HCT116 (cell line): Measurements from ENCODE around the gene PREX1. TPM values are rescaled to one million over a fixed set of nuclear protein-coding genes. Genes with fewer than 3 reads are reported as not detected.

Experiments used
- ATAC-seq: fragments of 200-7000 bp; cut with Tn5 transposase; 2 replicates; pipeline ENCODE4 v1.9.1; 2020; ENCODE audit warnings: mild to moderate bottlenecking, moderate library complexity
- BruUV-seq: library from RNA; stranded (reverse); fragments of 400-500 nt; replicated peaks from 2 replicates; lab custom pipeline; 2021; lab: Mats Ljungman, UMichigan
- CTCF ChIA-PET: fragments of 300-600 bp; sonication (Branson Sonifier 250); formaldehyde crosslinking; loops from one replicate; lab custom pipeline; 2021; ENCODE audit warnings: antibody characterized with exemption; lab: Charles Lee
- POLR2A ChIA-PET: fragments of 300-600, 350-600 bp; sonication (Branson Sonifier 250); formaldehyde crosslinking; loops from one replicate; lab custom pipeline; 2021; ENCODE audit warnings: antibody characterized with exemption; lab: Charles Lee
- RAD21 ChIA-PET, 2 experiments: fragments of 300-600 bp; sonication (Branson Sonifier 250); formaldehyde crosslinking; loops; one replicate each; lab custom pipeline; 2023; ENCODE audit warnings: low total read pairs in 2 of 2; ENCODE audit not compliant: uncharacterized antibody in 2 of 2, unreplicated experiment in 2 of 2, low non-redundant PET in 1 of 2; lab: Charles Lee
- DNase-seq: peaks from one replicate; pipeline ENCODE4 v3.0.0-alpha.2; 2010; ENCODE audit warnings: low read depth, low spot score
- H2AFZ ChIP-seq: fragments of 200-600 bp; shearing (Covaris generic), sonication (generic); 2 replicates; pipeline ENCODE4 v1.6.1; 2017; ENCODE audit warnings: low read depth, mixed run types, mixed read lengths, antibody characterized with exemption, low read length; ENCODE audit not compliant: poor library complexity, severe bottlenecking
- H3K27ac ChIP-seq: 2 replicates; pipeline ENCODE4 v1.5.1; 2012; ENCODE audit warnings: low read depth, low read length
- H3K27me3 ChIP-seq: fragments of 200-600 bp; sonication (generic); 2 replicates; pipeline ENCODE4 v1.6.1; 2016; ENCODE audit warnings: mixed run types, low read length, mixed read lengths; ENCODE audit not compliant: insufficient read depth
- H3K36me3 ChIP-seq, 2 experiments: fragments of 200-500 bp in 1 of 2; fragments of 200-600 bp in 1 of 2; sonication (Bioruptor generic) in 1 of 2; sonication (generic) in 1 of 2; 2 replicates each; pipeline versions ENCODE4 v1.5.1 to v1.6.1; 2014 to 2016; ENCODE audit warnings: low read length in 2 of 2, inconsistent platforms in 1 of 2, mixed read lengths in 1 of 2, mixed run types in 1 of 2; ENCODE audit not compliant: insufficient read depth in 2 of 2, control insufficient read depth in 1 of 2
- H3K4me1 ChIP-seq, 2 experiments: fragments of 200-600 bp in 1 of 2; sonication (generic) in 1 of 2; 2 replicates each; pipeline versions ENCODE4 v1.5.1 to v1.6.1; 2012 to 2017; ENCODE audit warnings: low read length in 2 of 2, inconsistent platforms in 1 of 2, mild to moderate bottlenecking in 1 of 2, mixed read lengths in 1 of 2, mixed run types in 1 of 2, moderate library complexity in 1 of 2; ENCODE audit not compliant: insufficient read depth in 2 of 2, control insufficient read depth in 1 of 2
- H3K4me2 ChIP-seq: fragments of 200-600 bp; sonication (generic); 2 replicates; pipeline ENCODE4 v1.6.1; 2017; ENCODE audit warnings: mixed run types, low read length, mixed read lengths
- H3K4me3 ChIP-seq, 2 experiments: fragments of 200-600 bp in 1 of 2; sonication (generic) in 1 of 2; replicated peaks in 1 of 2; 2 replicates each; pipeline ENCODE4 v1.5.1; 2011 to 2016; ENCODE audit warnings: low read length in 2 of 2, control low read depth in 1 of 2, low read depth in 1 of 2, mild to moderate bottlenecking in 1 of 2, mixed read lengths in 1 of 2, mixed run types in 1 of 2
- H3K79me2 ChIP-seq: fragments of 200-600 bp; sonication (generic); 2 replicates; pipeline ENCODE4 v1.6.1; 2017; ENCODE audit warnings: mild to moderate bottlenecking, mixed run types, low read length, moderate library complexity, mixed read lengths; ENCODE audit not compliant: insufficient read depth
- H3K9ac ChIP-seq: fragments of 200-600 bp; sonication (generic); 2 replicates; pipeline ENCODE4 v1.6.1; 2016; ENCODE audit warnings: low read length, mixed read lengths
- H3K9me2 ChIP-seq: fragments of 200-600 bp; sonication (generic), shearing (Covaris generic); 2 replicates; pipeline ENCODE4 v1.6.1; 2017; ENCODE audit warnings: mixed run types, mild to moderate bottlenecking, moderate library complexity; ENCODE audit not compliant: insufficient read depth
- H3K9me3 ChIP-seq, 2 experiments: fragments of 200-500 bp in 1 of 2; fragments of 200-600 bp in 1 of 2; sonication (Bioruptor generic) in 1 of 2; sonication (generic) in 1 of 2; 2 replicates each; pipeline ENCODE4 v1.6.1; 2014 to 2017; ENCODE audit warnings: low read length in 2 of 2, mixed read lengths in 2 of 2, inconsistent platforms in 1 of 2, low read depth in 1 of 2, mild to moderate bottlenecking in 1 of 2, mixed run types in 1 of 2, moderate library complexity in 1 of 2; ENCODE audit not compliant: control insufficient read depth in 1 of 2, insufficient read depth in 1 of 2
- H4K20me1 ChIP-seq: fragments of 200-600 bp; sonication (generic), shearing (Covaris generic); 2 replicates; pipeline ENCODE4 v1.6.1; 2017; ENCODE audit warnings: mixed run types, mild to moderate bottlenecking, moderate library complexity; ENCODE audit not compliant: insufficient read depth
- EGR1 ChIP-seq: IDR thresholded peaks from 2 replicates; pipeline ENCODE4 v1.6.1; 2012; ENCODE audit warnings: low read depth
- ELF1 ChIP-seq: IDR thresholded peaks from 2 replicates; pipeline ENCODE4 v1.6.1; 2012; ENCODE audit warnings: low read depth, borderline replicate concordance
- EZH2 ChIP-seq: fragments of 200-600 bp; sonication (generic); IDR thresholded peaks from 2 replicates; pipeline ENCODE4 v1.6.1; 2017; ENCODE audit warnings: antibody characterized with exemption, mixed run types
- EZH2phosphoT487 ChIP-seq: fragments of 200-600 bp; IDR thresholded peaks from 2 replicates; pipeline ENCODE4 v1.6.1; 2018; ENCODE audit warnings: antibody characterized with exemption, borderline replicate concordance
- FOSL1 ChIP-seq: IDR thresholded peaks from 2 replicates; pipeline ENCODE4 v1.6.1; 2012; ENCODE audit warnings: low read depth
- JUND ChIP-seq: IDR thresholded peaks from 2 replicates; pipeline ENCODE4 v1.6.1; 2012
- POLR2A ChIP-seq: IDR thresholded peaks from 2 replicates; pipeline ENCODE4 v1.7.0; 2011; ENCODE audit warnings: borderline replicate concordance; ENCODE audit not compliant: insufficient read depth, insufficient read length; ENCODE audit errors: extremely low read depth
- RAD21 ChIP-seq: IDR thresholded peaks from 2 replicates; pipeline ENCODE4 v1.6.1; 2012; ENCODE audit warnings: low read depth, mild to moderate bottlenecking
- SP1 ChIP-seq: IDR thresholded peaks from 2 replicates; pipeline ENCODE4 v1.6.1; 2012; ENCODE audit warnings: low read depth
- intact Hi-C: fragments of 100-400 bp; cut with micrococcal nuclease; formaldehyde crosslinking; loops from 2 replicates; pipeline ENCODE4 v1.10.0; 2022
- total RNA-seq: library from RNA; stranded (reverse); gene quantifications from one replicate; pipeline ENCODE4 v1.2.1, GENCODE V29; 2021; ENCODE audit not compliant: unreplicated experiment
- TF ChIP-seq, protein P1 (sequence below), 3 experiments: fragments of 200-600 bp in 1 of 3; sonication (generic) in 1 of 3; IDR thresholded peaks in 2 of 3; conservative IDR thresholded peaks in 1 of 3; 2 replicates each; pipeline ENCODE4 v1.5.1; 2012 to 2017; ENCODE audit warnings: low read depth in 2 of 3, low read length in 2 of 3, antibody characterized with exemption in 1 of 3, borderline replicate concordance in 1 of 3, control low read depth in 1 of 3, mild to moderate bottlenecking in 1 of 3, mixed read lengths in 1 of 3, mixed run types in 1 of 3, moderate library complexity in 1 of 3; ENCODE audit not compliant: insufficient read depth in 1 of 3
- TF ChIP-seq, protein P2 (sequence below): IDR thresholded peaks from 2 replicates; pipeline ENCODE4 v1.6.1; 2012

PREX1 gene
- total RNA-seq, 1 experiment from 2014 or later: 6.1 TPM

GRCh38 chr20:48777821-48778220 is 50.0 kb downstream of the PREX1 start:
- RAD21 ChIA-PET: no interaction called here
- CTCF ChIA-PET: no interaction called here
- DNase-seq: no peak
- H4K20me1 ChIP-seq: no peaks in the 10 kb centered on the region
- intact Hi-C loops: no loop called here
- no peaks in the 10 kb centered on the region for H3K9me3 ChIP-seq
- H3K9ac ChIP-seq: no peak overlapping the region
- TF ChIP-seq, protein P1, sequence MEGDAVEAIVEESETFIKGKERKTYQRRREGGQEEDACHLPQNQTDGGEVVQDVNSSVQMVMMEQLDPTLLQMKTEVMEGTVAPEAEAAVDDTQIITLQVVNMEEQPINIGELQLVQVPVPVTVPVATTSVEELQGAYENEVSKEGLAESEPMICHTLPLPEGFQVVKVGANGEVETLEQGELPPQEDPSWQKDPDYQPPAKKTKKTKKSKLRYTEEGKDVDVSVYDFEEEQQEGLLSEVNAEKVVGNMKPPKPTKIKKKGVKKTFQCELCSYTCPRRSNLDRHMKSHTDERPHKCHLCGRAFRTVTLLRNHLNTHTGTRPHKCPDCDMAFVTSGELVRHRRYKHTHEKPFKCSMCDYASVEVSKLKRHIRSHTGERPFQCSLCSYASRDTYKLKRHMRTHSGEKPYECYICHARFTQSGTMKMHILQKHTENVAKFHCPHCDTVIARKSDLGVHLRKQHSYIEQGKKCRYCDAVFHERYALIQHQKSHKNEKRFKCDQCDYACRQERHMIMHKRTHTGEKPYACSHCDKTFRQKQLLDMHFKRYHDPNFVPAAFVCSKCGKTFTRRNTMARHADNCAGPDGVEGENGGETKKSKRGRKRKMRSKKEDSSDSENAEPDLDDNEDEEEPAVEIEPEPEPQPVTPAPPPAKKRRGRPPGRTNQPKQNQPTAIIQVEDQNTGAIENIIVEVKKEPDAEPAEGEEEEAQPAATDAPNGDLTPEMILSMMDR (IDR thresholded peaks at IDR 0.05 in 2 of 3, conservative IDR thresholded peaks at IDR 0.05 in 1 of 3; ENCODE audit: borderline replicate concordance in 1 of 3, insufficient read depth in 1 of 3, low read depth in 2 of 3, low read length in 2 of 3): no peak
- TF ChIP-seq RAD21: no peak
- TF ChIP-seq SP1: no peak
- no peak for TF ChIP-seq EZH2phosphoT487
- TF ChIP-seq ELF1: no peak
- TF ChIP-seq POLR2A: no peak
- TF ChIP-seq EGR1: no peak
- TF ChIP-seq JUND: no peak
- no peak for TF ChIP-seq EZH2
- TF ChIP-seq, protein P2, sequence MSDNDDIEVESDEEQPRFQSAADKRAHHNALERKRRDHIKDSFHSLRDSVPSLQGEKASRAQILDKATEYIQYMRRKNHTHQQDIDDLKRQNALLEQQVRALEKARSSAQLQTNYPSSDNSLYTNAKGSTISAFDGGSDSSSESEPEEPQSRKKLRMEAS: no peak
- no peak for TF ChIP-seq FOSL1
- H3K27ac ChIP-seq: no peak overlapping the region
- no peaks in the 10 kb centered on the region for H3K36me3 ChIP-seq
- ATAC-seq: no peak
- no peaks in the 10 kb centered on the region for H3K27me3 ChIP-seq
- no peak overlapping the region for H3K4me2 ChIP-seq
- H3K79me2 ChIP-seq: no peaks in the 10 kb centered on the region
- BruUV-seq: no TSS peak
- no peaks in the 10 kb centered on the region for H3K9me2 ChIP-seq
- no peak overlapping the region for H2AFZ ChIP-seq
- H3K4me1 ChIP-seq: no peaks in the 10 kb centered on the region
- no peak overlapping the region for H3K4me3 ChIP-seq
- POLR2A ChIA-PET: interaction anchor here (0.5 kb wide), 1 partner anchor 499 kb away, joined by 3 read pairs; no protein-coding TSS in a partner anchor
